HFF-Myc (cell line): ENCODE measurements around the gene CCL14.
"Not testable (repeated sequence)": the region's sequence is repeated elsewhere in the genome, so short reads cannot be mapped to it uniquely, and the experiment has no call there.

ENCODE experiments used
- DNase-seq: peaks from one replicate; pipeline ENCODE4 v3.0.0-alpha.2; 2011; ENCODE audit warnings: low read depth; ENCODE audit errors: extremely low read depth
- H3K4me3 ChIP-seq: replicated peaks from 2 replicates; pipeline ENCODE4 v1.5.1; 2011; ENCODE audit warnings: low read depth, mild to moderate bottlenecking, control low read depth, low read length
- TF ChIP-seq, protein P1 (sequence below): IDR thresholded peaks from 2 replicates; pipeline ENCODE4 v1.5.1; 2012; ENCODE audit warnings: mild to moderate bottlenecking, low read depth, low read length, control low read depth; ENCODE audit errors: missing control alignments

CCL14 gene

DNA sequence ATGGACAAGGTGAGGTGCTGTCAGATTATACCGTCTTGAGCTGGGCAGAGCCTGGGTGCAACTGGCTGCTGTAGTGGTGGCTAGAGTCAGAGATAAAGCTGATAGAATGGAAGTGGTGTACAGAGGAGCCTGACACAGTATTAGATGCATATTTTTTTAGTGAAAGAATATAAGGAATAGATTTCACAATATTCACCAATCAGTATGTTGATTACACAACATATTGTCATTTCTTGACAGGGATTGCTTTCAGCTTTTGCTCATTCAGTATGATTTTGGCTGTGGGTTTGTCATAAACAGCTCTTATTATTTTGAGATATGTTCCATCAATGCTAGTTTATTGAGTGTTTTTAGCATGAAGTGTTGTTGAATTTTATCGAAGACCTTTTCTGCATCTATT lies 32.9 kb upstream of the CCL14 start:
- H3K4me3 ChIP-seq, result no peak overlapping the region
- no peak for DNase-seq

DNA sequence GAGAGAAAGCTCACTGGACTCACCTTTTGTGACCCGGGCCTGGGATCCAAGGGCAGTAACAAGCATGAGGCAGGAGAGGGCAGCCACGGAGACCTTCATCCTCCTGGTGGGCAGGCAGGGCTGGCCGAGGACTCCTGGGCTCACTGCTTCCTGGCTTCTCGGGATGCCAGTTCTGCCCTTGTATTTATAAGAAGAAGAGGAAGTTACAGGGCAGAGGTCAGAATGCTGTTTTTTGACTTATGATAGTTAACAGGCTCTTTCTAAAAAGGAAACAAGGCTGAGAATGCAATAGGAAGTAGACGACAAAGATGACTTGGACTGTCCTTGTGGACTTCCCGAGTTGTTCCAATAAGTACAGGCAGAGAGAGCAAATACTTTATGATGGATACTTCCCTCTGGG lies 31.3 kb upstream of the CCL14 start, which contains the start of gene CCL23:
TSS of gene CCL23 (minus strand) at position 174 of the 400 bp plus-strand sequence. CDS start at position 99, 75 bp downstream.
- no peak for DNase-seq
- TF ChIP-seq, protein P1, sequence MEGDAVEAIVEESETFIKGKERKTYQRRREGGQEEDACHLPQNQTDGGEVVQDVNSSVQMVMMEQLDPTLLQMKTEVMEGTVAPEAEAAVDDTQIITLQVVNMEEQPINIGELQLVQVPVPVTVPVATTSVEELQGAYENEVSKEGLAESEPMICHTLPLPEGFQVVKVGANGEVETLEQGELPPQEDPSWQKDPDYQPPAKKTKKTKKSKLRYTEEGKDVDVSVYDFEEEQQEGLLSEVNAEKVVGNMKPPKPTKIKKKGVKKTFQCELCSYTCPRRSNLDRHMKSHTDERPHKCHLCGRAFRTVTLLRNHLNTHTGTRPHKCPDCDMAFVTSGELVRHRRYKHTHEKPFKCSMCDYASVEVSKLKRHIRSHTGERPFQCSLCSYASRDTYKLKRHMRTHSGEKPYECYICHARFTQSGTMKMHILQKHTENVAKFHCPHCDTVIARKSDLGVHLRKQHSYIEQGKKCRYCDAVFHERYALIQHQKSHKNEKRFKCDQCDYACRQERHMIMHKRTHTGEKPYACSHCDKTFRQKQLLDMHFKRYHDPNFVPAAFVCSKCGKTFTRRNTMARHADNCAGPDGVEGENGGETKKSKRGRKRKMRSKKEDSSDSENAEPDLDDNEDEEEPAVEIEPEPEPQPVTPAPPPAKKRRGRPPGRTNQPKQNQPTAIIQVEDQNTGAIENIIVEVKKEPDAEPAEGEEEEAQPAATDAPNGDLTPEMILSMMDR, result no peak
- no peak within 1 kb of the TSS for H3K4me3 ChIP-seq

More for the DNA sequence above, 32.9 kb upstream of the CCL14 start:
- TF ChIP-seq, protein P1, result no peak

DNA sequence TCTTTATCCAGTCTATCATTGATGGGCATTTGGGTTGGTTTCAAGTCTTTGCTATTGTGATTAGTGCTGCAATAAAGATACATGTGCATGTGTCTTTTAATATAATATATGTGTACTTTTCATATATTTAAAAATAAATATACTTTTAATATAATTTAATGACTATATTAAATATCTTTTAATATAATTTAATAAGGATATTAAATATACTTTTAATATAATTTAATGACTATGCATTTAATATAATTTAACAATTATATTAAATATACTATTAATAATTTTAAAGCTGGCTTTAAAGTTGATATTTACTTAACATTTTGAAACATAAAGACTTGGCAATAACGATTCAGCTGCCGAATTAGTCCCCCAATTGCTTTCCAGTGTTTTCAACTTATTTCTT lies 30.0 kb upstream of the CCL14 start:
- H3K4me3 ChIP-seq, result no peak overlapping the region
- no peak for DNase-seq
- TF ChIP-seq, protein P1, result no peak

DNA sequence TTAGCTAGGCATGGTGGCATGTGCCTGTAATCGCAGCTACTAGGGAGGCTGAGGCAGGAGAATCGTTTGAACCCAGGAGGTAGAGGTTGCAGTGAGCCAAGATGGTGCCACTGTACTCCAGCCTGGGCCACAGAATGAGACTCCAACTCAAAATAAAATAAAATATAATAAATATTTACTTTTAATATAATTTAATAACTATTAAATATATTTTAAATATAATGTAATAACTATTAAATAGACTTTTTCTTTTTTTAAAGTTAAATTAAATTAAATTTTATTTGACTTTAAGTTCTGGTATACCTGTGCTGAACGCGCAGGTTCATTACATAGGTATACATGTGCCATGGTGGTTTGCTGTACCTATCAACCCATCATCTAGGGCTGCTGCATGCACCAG lies 29.4 kb upstream of the CCL14 start:
- H3K4me3 ChIP-seq, DNase-seq: not testable (repeated sequence)

DNA sequence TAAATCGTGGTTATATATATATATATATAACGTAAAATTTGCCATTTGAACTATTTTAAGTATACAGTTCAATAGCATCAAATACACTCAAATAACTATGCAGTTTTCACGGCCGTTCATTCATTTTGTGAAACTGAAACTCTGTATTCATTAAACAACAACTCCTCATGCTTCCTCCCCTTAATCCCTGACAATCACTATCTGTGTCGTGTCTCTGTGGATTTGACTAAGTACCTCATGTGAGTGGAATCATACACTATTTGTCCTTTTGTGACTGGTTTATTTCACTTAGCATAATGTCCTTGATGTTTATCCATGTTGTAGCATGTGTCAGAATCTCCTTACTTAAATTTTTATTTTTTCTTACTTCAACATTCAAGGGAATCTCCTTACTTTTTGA lies 28.4 kb upstream of the CCL14 start:
- TF ChIP-seq, protein P1, result no peak
- H3K4me3 ChIP-seq, result no peak overlapping the region
- DNase-seq, result no peak

DNA sequence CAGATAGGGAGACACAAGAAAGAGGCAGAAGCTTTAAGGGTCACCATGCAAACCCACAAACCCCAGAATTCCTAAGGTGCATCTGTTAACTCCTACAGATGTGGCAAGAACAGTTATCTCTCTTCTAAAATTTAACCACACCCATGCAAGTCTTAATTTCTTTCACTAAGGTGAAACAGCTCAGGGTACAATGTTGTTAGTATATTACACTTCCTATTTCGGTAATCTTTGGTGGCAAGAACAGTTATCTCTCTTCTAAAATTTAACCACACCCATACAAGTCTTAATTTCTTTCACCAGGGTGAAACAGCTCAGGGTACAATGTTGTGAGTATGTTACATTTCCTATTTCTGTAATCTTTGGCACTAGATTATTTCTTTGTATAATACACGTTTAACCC lies 24.7 kb upstream of the CCL14 start:
- TF ChIP-seq, protein P1, result no peak
- no peak overlapping the region for H3K4me3 ChIP-seq
- DNase-seq, result no peak

DNA sequence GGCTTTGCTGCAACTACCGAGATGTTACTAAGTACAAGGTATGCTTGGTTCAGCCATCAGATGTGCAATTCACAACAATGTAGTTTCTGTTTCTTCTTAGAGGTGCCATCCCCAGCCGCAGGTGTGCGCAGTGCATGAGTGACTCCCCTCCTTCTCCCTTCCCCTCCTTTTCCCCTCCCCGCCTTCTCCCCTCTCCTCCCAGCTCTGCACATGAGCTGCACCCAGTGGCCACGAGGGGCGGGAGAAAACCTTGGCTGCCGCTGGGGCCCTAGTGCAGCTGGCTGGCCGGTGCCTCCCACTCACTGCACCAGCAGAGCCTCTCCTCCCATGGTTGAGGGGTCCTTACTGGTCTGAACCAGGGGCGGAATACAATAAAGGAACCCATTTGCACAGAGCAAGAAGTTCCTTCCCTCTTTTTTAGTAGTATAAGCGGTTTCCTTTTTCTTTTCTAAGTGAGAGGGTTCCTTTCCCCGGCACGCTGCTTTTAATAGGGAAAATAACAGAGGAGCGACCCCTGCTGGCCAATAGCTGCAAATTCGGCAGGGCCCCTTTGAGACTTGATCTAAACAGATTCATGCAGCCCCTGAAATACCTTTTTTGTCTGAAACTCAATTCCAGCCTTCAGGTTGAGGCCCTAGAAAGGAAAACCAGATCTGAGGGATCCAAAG lies 22.6 kb upstream of the CCL14 start:
- no peak overlapping the region for H3K4me3 ChIP-seq
- TF ChIP-seq, protein P1, result peak; percentile 67
- DNase-seq, result no peak
